Endothelial cell (in vitro differentiated cells): Measurements from ENCODE around the gene PTPN11. TPM values are rescaled to one million over a fixed set of nuclear protein-coding genes. Genes with fewer than 3 reads are reported as not detected.

Experiments used
- DNase-seq: peaks from one replicate; pipeline ENCODE4 v3.0.0; 2021; ENCODE audit warnings: low spot score
- H3K27ac Mint-ChIP-seq: one replicate; pipeline ENCODE4 v1.8.0; 2021; ENCODE audit warnings: mixed read lengths, inconsistent platforms; ENCODE audit not compliant: unreplicated experiment
- H3K27me3 Mint-ChIP-seq: one replicate; pipeline ENCODE4 v1.8.0; 2021; ENCODE audit warnings: mild to moderate bottlenecking, moderate library complexity, mixed read lengths, inconsistent platforms; ENCODE audit not compliant: unreplicated experiment
- H3K36me3 Mint-ChIP-seq: one replicate; pipeline ENCODE4 v1.8.0; 2021; ENCODE audit warnings: mild to moderate bottlenecking, low read depth, mixed read lengths, inconsistent platforms; ENCODE audit not compliant: unreplicated experiment
- H3K4me1 Mint-ChIP-seq: one replicate; pipeline ENCODE4 v1.8.0; 2021; ENCODE audit warnings: mild to moderate bottlenecking, mixed read lengths, inconsistent platforms; ENCODE audit not compliant: unreplicated experiment
- H3K4me3 Mint-ChIP-seq: one replicate; pipeline ENCODE4 v1.8.0; 2021; ENCODE audit warnings: mild to moderate bottlenecking, mixed read lengths, inconsistent platforms; ENCODE audit not compliant: unreplicated experiment
- H3K9me3 Mint-ChIP-seq: one replicate; pipeline ENCODE4 v1.8.0; 2021; ENCODE audit warnings: mixed read lengths, inconsistent platforms; ENCODE audit not compliant: unreplicated experiment
- CTCF ChIP-seq: fragments of 200-600 bp; sonication (generic); IDR thresholded peaks from one replicate; pipeline ENCODE4 v1.5.0; 2021; ENCODE audit warnings: antibody characterized with exemption; ENCODE audit not compliant: unreplicated experiment
- long read RNA-seq: library from polyadenylated mRNA; unstranded; transcript quantifications from one replicate; pipeline ENCODE4 v2.0.0, GENCODE V29; 2020; ENCODE audit not compliant: unreplicated experiment
- total RNA-seq: library from RNA; stranded (reverse); fragmentation: NEBNext Ultra II Directional; extraction: Animal tissue kit (Norgen Biotek cat#: 25700); gene quantifications from one replicate; pipeline ENCODE4 v1.2.1, GENCODE V29; 2021; ENCODE audit not compliant: unreplicated experiment

PTPN11 gene
- 97.8 TPM for total RNA-seq
- long read RNA-seq, partial matches to known transcripts: 12 of 15 reads
- long read RNA-seq, other reads (novel, unspliced or antisense): 3 of 15 reads

GRCh38 chr12:112418608-112419296 lies at the start of gene PTPN11:
PTPN11 (plus strand) TSS chr12:112418947; CDS start chr12:112419112, 165 bp downstream.
- Mint-ChIP-seq H3K27ac (peak within 1 kb of the TSS; percentile 97), H3K9me3 (no peaks in the 10 kb centered on the region), H3K4me3 (peak within 1 kb of the TSS; percentile 96), H3K27me3 (peaks cover 13% of the 10 kb centered on the region), H3K4me1 (peaks cover 28% of the 10 kb centered on the region), H3K36me3 (peaks cover 7% of the 10 kb centered on the region)
- peak; percentile 95 for DNase-seq
- TF ChIP-seq CTCF: peak; percentile 82

- H3K27ac Mint-ChIP-seq: no peak overlapping the region
These were observed 48.5 kb upstream of the PTPN11 start for GRCh38 chr12:112370199-112370598.

GRCh38 chr12:112370868-112371510 lies 47.8 kb upstream of the PTPN11 start:
- Mint-ChIP-seq H3K4me3 (no peak overlapping the region), H3K36me3 (peaks cover 5% of the 10 kb centered on the region), H3K27me3 (no peaks in the 10 kb centered on the region), H3K9me3 (no peaks in the 10 kb centered on the region), H3K4me1 (no peaks in the 10 kb centered on the region), H3K27ac (no peak overlapping the region)
- no peak for DNase-seq
- TF ChIP-seq CTCF: no peak

More at GRCh38 chr12:112370199-112370598, 48.5 kb upstream of the PTPN11 start:
- H3K27me3 Mint-ChIP-seq: peaks cover 2% of the 10 kb centered on the region
- H3K9me3 Mint-ChIP-seq: no peaks in the 10 kb centered on the region
- no peak for DNase-seq
- H3K4me1 Mint-ChIP-seq: no peaks in the 10 kb centered on the region
- no peak for TF ChIP-seq CTCF
- H3K4me3 Mint-ChIP-seq: no peak overlapping the region
- H3K36me3 Mint-ChIP-seq: peaks cover 5% of the 10 kb centered on the region

GRCh38 chr12:112374166-112374740 lies 44.5 kb upstream of the PTPN11 start:
- H3K27me3 Mint-ChIP-seq: peaks cover 3% of the 10 kb centered on the region
- no peak for DNase-seq
- H3K4me3 Mint-ChIP-seq: no peak overlapping the region
- peaks cover 5% of the 10 kb centered on the region for H3K36me3 Mint-ChIP-seq
- no peaks in the 10 kb centered on the region for H3K4me1 Mint-ChIP-seq
- no peak for TF ChIP-seq CTCF
- H3K27ac Mint-ChIP-seq: no peak overlapping the region
- no peaks in the 10 kb centered on the region for H3K9me3 Mint-ChIP-seq
